SK-N-SH treated with all-trans-retinoic acid at 6 μM for 48 hours (cell line): ENCODE data around the gene GATC.

Source experiments
- CREB5 ChIP-seq: fragments of 250-450 bp; sonication (Bioruptor Pico); IDR thresholded peaks from 2 replicates; pipeline ENCODE4 v1.5.1; 2020; ENCODE audit warnings: low read depth, mild to moderate bottlenecking, moderate library complexity
- CSDC2 ChIP-seq: fragments of 250-450 bp; sonication (Bioruptor Pico); IDR thresholded peaks from 2 replicates; pipeline ENCODE4 v1.5.0; 2020; ENCODE audit warnings: mild to moderate bottlenecking, moderate library complexity
- CSRNP3 ChIP-seq: fragments of 250-450 bp; sonication (Bioruptor Pico); IDR thresholded peaks from 2 replicates; pipeline ENCODE4 v1.5.1; 2021; ENCODE audit warnings: mild to moderate bottlenecking, moderate library complexity
- ESRRG ChIP-seq: fragments of 250-450 bp; sonication (Bioruptor Pico); IDR thresholded peaks from 2 replicates; pipeline ENCODE4 v1.6.1; 2021; ENCODE audit warnings: mild to moderate bottlenecking
- GLIS3 ChIP-seq: fragments of 250-450 bp; sonication (Bioruptor Pico); IDR thresholded peaks from 2 replicates; pipeline ENCODE4 v1.5.0; 2020; ENCODE audit warnings: mild to moderate bottlenecking, moderate library complexity
- ISL1 ChIP-seq: fragments of 250-450 bp; sonication (Bioruptor Pico); IDR thresholded peaks from 2 replicates; pipeline ENCODE4 v2.1.2; 2022; ENCODE audit warnings: mild to moderate bottlenecking, moderate library complexity
- RARB ChIP-seq: fragments of 250-450 bp; sonication (Bioruptor Pico); IDR thresholded peaks from 2 replicates; pipeline ENCODE4 v1.8.0; 2021; ENCODE audit warnings: mild to moderate bottlenecking, moderate library complexity
- ZC3H10 ChIP-seq: fragments of 250-450 bp; sonication (Bioruptor Pico); IDR thresholded peaks from 2 replicates; pipeline ENCODE4 v1.5.1; 2021; ENCODE audit warnings: mild to moderate bottlenecking, moderate library complexity
- ZFP3 ChIP-seq: fragments of 250-450 bp; sonication (Bioruptor Pico); IDR thresholded peaks from 2 replicates; pipeline ENCODE4 v1.5.0; 2020; ENCODE audit warnings: mild to moderate bottlenecking, moderate library complexity
- ZFP30 ChIP-seq: fragments of 450-650 bp; formaldehyde crosslinking; IDR thresholded peaks from 2 replicates; pipeline ENCODE4 v1.5.0; 2022; ENCODE audit warnings: mild to moderate bottlenecking, moderate library complexity
- ZNF8 ChIP-seq: fragments of 450-650 bp; formaldehyde crosslinking; IDR thresholded peaks from 2 replicates; pipeline ENCODE4 v1.5.0; 2020; ENCODE audit warnings: mild to moderate bottlenecking, moderate library complexity
- TF ChIP-seq, protein P1 (sequence below): fragments of 250-450 bp; sonication (Bioruptor Pico); IDR thresholded peaks from 2 replicates; pipeline ENCODE4 v1.8.0; 2020; ENCODE audit warnings: mild to moderate bottlenecking, moderate library complexity, borderline replicate concordance

DNA sequence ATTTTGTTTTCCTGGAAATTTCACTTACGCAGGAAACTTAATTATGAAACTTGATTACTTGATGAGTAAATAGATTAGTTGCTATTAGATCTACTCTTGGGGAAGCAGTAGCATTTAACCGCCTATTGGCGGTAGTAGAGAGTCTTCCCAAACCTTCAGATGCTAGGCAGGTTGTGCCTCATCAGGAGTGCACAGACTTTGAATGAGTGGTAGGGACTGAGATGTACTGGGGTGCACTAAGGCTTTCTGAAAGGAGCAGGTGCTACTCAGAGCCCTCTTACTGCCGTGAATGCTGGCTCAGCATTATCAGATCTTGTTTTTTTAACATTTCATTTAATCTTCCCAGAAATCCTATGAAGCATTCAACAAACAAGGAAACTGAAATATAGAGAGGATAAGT, 7.7 kb downstream of the GATC start:
- no peak for TF ChIP-seq ESRRG (CRISPR knock-in tag)
- no peak for TF ChIP-seq RARB
- TF ChIP-seq ISL1 (CRISPR knock-in tag), result no peak
- TF ChIP-seq, protein P1, sequence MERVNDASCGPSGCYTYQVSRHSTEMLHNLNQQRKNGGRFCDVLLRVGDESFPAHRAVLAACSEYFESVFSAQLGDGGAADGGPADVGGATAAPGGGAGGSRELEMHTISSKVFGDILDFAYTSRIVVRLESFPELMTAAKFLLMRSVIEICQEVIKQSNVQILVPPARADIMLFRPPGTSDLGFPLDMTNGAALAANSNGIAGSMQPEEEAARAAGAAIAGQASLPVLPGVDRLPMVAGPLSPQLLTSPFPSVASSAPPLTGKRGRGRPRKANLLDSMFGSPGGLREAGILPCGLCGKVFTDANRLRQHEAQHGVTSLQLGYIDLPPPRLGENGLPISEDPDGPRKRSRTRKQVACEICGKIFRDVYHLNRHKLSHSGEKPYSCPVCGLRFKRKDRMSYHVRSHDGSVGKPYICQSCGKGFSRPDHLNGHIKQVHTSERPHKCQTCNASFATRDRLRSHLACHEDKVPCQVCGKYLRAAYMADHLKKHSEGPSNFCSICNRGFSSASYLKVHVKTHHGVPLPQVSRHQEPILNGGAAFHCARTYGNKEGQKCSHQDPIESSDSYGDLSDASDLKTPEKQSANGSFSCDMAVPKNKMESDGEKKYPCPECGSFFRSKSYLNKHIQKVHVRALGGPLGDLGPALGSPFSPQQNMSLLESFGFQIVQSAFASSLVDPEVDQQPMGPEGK, result no peak
- no peak for TF ChIP-seq ZC3H10
- no peak for TF ChIP-seq ZFP3 (CRISPR knock-in tag)
- no peak for TF ChIP-seq ZNF8 (CRISPR knock-in tag)
- no peak for TF ChIP-seq CSDC2 (CRISPR knock-in tag)
- TF ChIP-seq GLIS3 (CRISPR knock-in tag), result no peak
- no peak for TF ChIP-seq CREB5 (CRISPR knock-in tag)
- TF ChIP-seq ZFP30 (CRISPR knock-in tag), result no peak
- no peak for TF ChIP-seq CSRNP3 (CRISPR knock-in tag)
